VCaP (cell line): ENCODE measurements around the gene CFAP251.

Experiments
- H3K27ac ChIP-seq: fragments of 450-650 bp; 2 replicates; pipeline ENCODE4 v1.5.1; 2017
- CTCF ChIP-seq: fragments of 450-650 bp; conservative IDR thresholded peaks from 2 replicates; pipeline ENCODE4 v1.5.1; 2017; ENCODE audit warnings: mild to moderate bottlenecking, moderate library complexity

Gene CFAP251

GRCh38 chr12:121982950-121983349, 64.6 kb downstream of the CFAP251 start:
- no peak overlapping the region for H3K27ac ChIP-seq
- no peak for TF ChIP-seq CTCF

- H3K27ac ChIP-seq, result no peak overlapping the region
- TF ChIP-seq CTCF, result no peak
Measured at GRCh38 chr12:121983536-121984210, 65.3 kb downstream of the CFAP251 start.

GRCh38 chr12:121986489-121987245, 68.3 kb downstream of the CFAP251 start:
- H3K27ac ChIP-seq, result no peak overlapping the region
- no peak for TF ChIP-seq CTCF

- peak overlapping the region; percentile 66; the same call in 1 of the 2 replicates for H3K27ac ChIP-seq
Measured at GRCh38 chr12:121988519-121988918, 70.1 kb downstream of the CFAP251 start.

GRCh38 chr12:121989276-121990113, 71.1 kb downstream of the CFAP251 start:
- TF ChIP-seq CTCF, result peak; percentile 33
- peak overlapping the region; percentile 66 for H3K27ac ChIP-seq

- peak overlapping the region; percentile 66 for H3K27ac ChIP-seq
- TF ChIP-seq CTCF, result no peak
Measured at GRCh38 chr12:121990114-121990647, 71.8 kb downstream of the CFAP251 start.

GRCh38 chr12:121990692-121991603, 72.6 kb downstream of the CFAP251 start:
- H3K27ac ChIP-seq, result peak overlapping the region; percentile 66
- no peak for TF ChIP-seq CTCF
